Loucy (cell line): Measurements from ENCODE around the gene SHISA5.
"Not testable (repeated sequence)": the region's sequence is repeated elsewhere in the genome, so short reads cannot be mapped to it uniquely, and the experiment has no call there.

Experiments
- H2AFZ ChIP-seq: fragments of 200-600 bp; sonication (generic); 2 replicates; pipeline ENCODE4 v1.6.0; 2016; ENCODE audit warnings: antibody characterized with exemption, mild to moderate bottlenecking, low read length, moderate library complexity
- H3F3A ChIP-seq: fragments of 200-600 bp; 2 replicates; pipeline ENCODE4 v1.6.0; 2016; ENCODE audit warnings: antibody characterized with exemption, low read depth, mild to moderate bottlenecking
- H3K27me3 ChIP-seq: fragments of 200-600 bp; sonication (generic); 2 replicates; pipeline ENCODE4 v1.6.1; 2014; ENCODE audit warnings: low read length, mild to moderate bottlenecking; ENCODE audit not compliant: insufficient read depth, poor library complexity, severe bottlenecking
- H3K36me3 ChIP-seq: fragments of 200-600 bp; sonication (generic); 2 replicates; pipeline ENCODE4 v1.6.1; 2016; ENCODE audit warnings: low read length; ENCODE audit not compliant: insufficient read depth
- H3K4me1 ChIP-seq: fragments of 200-600 bp; sonication (generic); 2 replicates; pipeline ENCODE4 v1.5.1; 2014; ENCODE audit warnings: low read length, mild to moderate bottlenecking; ENCODE audit not compliant: insufficient read depth, poor library complexity, severe bottlenecking
- H3K4me2 ChIP-seq: fragments of 200-600 bp; sonication (generic); 2 replicates; pipeline ENCODE4 v1.6.0; 2014; ENCODE audit warnings: antibody characterized with exemption, low read length, low read depth, mild to moderate bottlenecking; ENCODE audit not compliant: poor library complexity, severe bottlenecking
- H3K4me3 ChIP-seq: fragments of 200-600 bp; sonication (generic); 2 replicates; pipeline ENCODE4 v1.5.1; 2014; ENCODE audit warnings: low read length, mild to moderate bottlenecking, mixed read lengths; ENCODE audit not compliant: poor library complexity, severe bottlenecking
- H3K79me2 ChIP-seq: fragments of 200-600 bp; sonication (generic); 2 replicates; pipeline ENCODE4 v1.6.1; 2014; ENCODE audit warnings: low read length; ENCODE audit not compliant: insufficient read depth
- H3K9ac ChIP-seq: fragments of 200-600 bp; sonication (generic); 2 replicates; pipeline ENCODE4 v1.6.0; 2014; ENCODE audit warnings: mild to moderate bottlenecking, low read depth, low read length, moderate library complexity; ENCODE audit not compliant: poor library complexity, severe bottlenecking
- H3K9me2 ChIP-seq: fragments of 200-600 bp; sonication (generic); replicated peaks from 2 replicates; pipeline ENCODE4 v1.6.1; 2016; ENCODE audit warnings: low read depth, low read length, mixed read lengths
- H3K9me3 ChIP-seq: fragments of 200-600 bp; sonication (generic); 2 replicates; pipeline ENCODE4 v1.6.1; 2014; ENCODE audit warnings: mild to moderate bottlenecking, antibody characterized with exemption, low read length, low read depth; ENCODE audit not compliant: insufficient read depth
- H4K20me1 ChIP-seq: fragments of 200-600 bp; sonication (generic); 2 replicates; pipeline ENCODE4 v1.6.0; 2014; ENCODE audit warnings: antibody characterized with exemption, low read length, mild to moderate bottlenecking; ENCODE audit not compliant: insufficient read depth, poor library complexity, severe bottlenecking
- CTCF ChIP-seq: fragments of 200-600 bp; sonication (generic); conservative IDR thresholded peaks from 2 replicates; pipeline ENCODE4 v1.5.1; 2014; ENCODE audit warnings: mild to moderate bottlenecking, antibody characterized with exemption, low read length
- EZH2phosphoT487 ChIP-seq: fragments of 200-600 bp; IDR thresholded peaks from 2 replicates; pipeline ENCODE4 v1.6.1; 2018; ENCODE audit warnings: antibody characterized with exemption, mild to moderate bottlenecking, moderate library complexity, borderline replicate concordance

Gene SHISA5

GRCh38 chr3:48532977-48533337 is 29.0 kb upstream of the SHISA5 start:
- H3K36me3 ChIP-seq: peaks cover 88% of the 10 kb centered on the region; the same call in 1 of the 2 replicates
- H3K9ac ChIP-seq: no peak overlapping the region
- no peaks in the 10 kb centered on the region for H3K79me2 ChIP-seq
- no peaks in the 10 kb centered on the region for H3K27me3 ChIP-seq
- H3K4me1 ChIP-seq: no peaks in the 10 kb centered on the region
- H3K9me3 ChIP-seq: no peaks in the 10 kb centered on the region
- no peaks in the 10 kb centered on the region; the same call in 1 of the 2 replicates for H3F3A ChIP-seq
- H4K20me1 ChIP-seq: peaks cover 5% of the 10 kb centered on the region
- H3K9me2 ChIP-seq: no peaks in the 10 kb centered on the region
- H3K4me3 ChIP-seq: no peak overlapping the region
- no peak overlapping the region for H2AFZ ChIP-seq
- no peak overlapping the region for H3K4me2 ChIP-seq
- TF ChIP-seq EZH2phosphoT487 (no peak), CTCF (no peak)

- no peaks in the 10 kb centered on the region for H3K9me2 ChIP-seq
- H3K4me2 ChIP-seq: no peak overlapping the region
- H2AFZ ChIP-seq: no peak overlapping the region
- TF ChIP-seq EZH2phosphoT487 (no peak), CTCF (no peak)
- H4K20me1 ChIP-seq: peaks cover 5% of the 10 kb centered on the region
- no peaks in the 10 kb centered on the region for H3K4me1 ChIP-seq
- no peak overlapping the region for H3K4me3 ChIP-seq
- no peaks in the 10 kb centered on the region for H3K79me2 ChIP-seq
- H3K9me3 ChIP-seq: no peaks in the 10 kb centered on the region
- H3K36me3 ChIP-seq: peaks cover 87% of the 10 kb centered on the region; the same call in 1 of the 2 replicates
- no peak overlapping the region for H3K9ac ChIP-seq
- H3F3A ChIP-seq: no peaks in the 10 kb centered on the region; the same call in 1 of the 2 replicates
- no peaks in the 10 kb centered on the region for H3K27me3 ChIP-seq
These were observed 28.4 kb upstream of the SHISA5 start for GRCh38 chr3:48532271-48532976.

- H2AFZ ChIP-seq, H3K4me3 ChIP-seq, H3K79me2 ChIP-seq, H3K9me2 ChIP-seq, H3K27me3 ChIP-seq, H3F3A ChIP-seq, H4K20me1 ChIP-seq, H3K4me2 ChIP-seq, H3K9me3 ChIP-seq, H3K9ac ChIP-seq, H3K4me1 ChIP-seq: not testable (repeated sequence)
- H3K36me3 ChIP-seq: peaks cover 79% of the 10 kb centered on the region; the same call in 1 of the 2 replicates
These were observed 26.7 kb upstream of the SHISA5 start for GRCh38 chr3:48530701-48531100.

GRCh38 chr3:48528754-48529153 is 24.8 kb upstream of the SHISA5 start:
- peaks cover 5% of the 10 kb centered on the region for H4K20me1 ChIP-seq
- TF ChIP-seq CTCF (no peak), EZH2phosphoT487 (no peak)
- H3K27me3 ChIP-seq: no peaks in the 10 kb centered on the region
- H3F3A ChIP-seq: no peaks in the 10 kb centered on the region
- no peaks in the 10 kb centered on the region for H3K79me2 ChIP-seq
- no peaks in the 10 kb centered on the region for H3K9me2 ChIP-seq
- H2AFZ ChIP-seq: no peak overlapping the region
- H3K4me2 ChIP-seq: no peak overlapping the region
- H3K9me3 ChIP-seq: no peaks in the 10 kb centered on the region
- H3K4me3 ChIP-seq: no peak overlapping the region
- H3K9ac ChIP-seq: no peak overlapping the region
- H3K4me1 ChIP-seq: no peaks in the 10 kb centered on the region
- peaks cover 74% of the 10 kb centered on the region; the same call in 1 of the 2 replicates for H3K36me3 ChIP-seq
